BJ (cell line): ENCODE results near the gene RBM24. TPM values are rescaled to one million over a fixed set of nuclear protein-coding genes. Genes with fewer than 3 reads are reported as not detected.
"Not testable (repeated sequence)": the region's sequence is repeated elsewhere in the genome, so short reads cannot be mapped to it uniquely, and the experiment has no call there.

Experiments
- CTCF ChIA-PET: fragments of 350-600 bp; formaldehyde crosslinking; extraction: SDS; loops from one replicate; lab custom pipeline; 2021; ENCODE audit warnings: antibody characterized with exemption, inconsistent platforms; lab: Yijun Ruan, JAX
- POLR2A ChIA-PET: fragments of 300-600 bp; sonication (Branson Sonifier 250); formaldehyde crosslinking; extraction: SDS; loops from one replicate; lab custom pipeline; 2021; ENCODE audit warnings: antibody characterized with exemption; lab: Charles Lee
- DNase-seq: peaks from one replicate; pipeline ENCODE4 v3.0.0-alpha.2; 2011; ENCODE audit warnings: low read depth
- H3K27me3 ChIP-seq: 2 replicates; pipeline ENCODE4 v1.6.0; 2011; ENCODE audit warnings: low read length; ENCODE audit not compliant: control insufficient read depth, insufficient read depth
- H3K36me3 ChIP-seq: 2 replicates; pipeline ENCODE4 v1.5.1; 2011; ENCODE audit warnings: low read length; ENCODE audit not compliant: control insufficient read depth, insufficient read depth
- H3K4me3 ChIP-seq: 2 replicates; pipeline ENCODE4 v1.5.1; 2011; ENCODE audit warnings: low read depth, mild to moderate bottlenecking, control low read depth, low read length
- CTCF ChIP-seq: IDR thresholded peaks from 2 replicates; pipeline ENCODE4 v1.5.1; 2011; ENCODE audit warnings: low read depth, mild to moderate bottlenecking, control low read depth, inconsistent platforms, low read length, moderate library complexity; ENCODE audit not compliant: insufficient read depth
- polyA plus RNA-seq: library from polyadenylated mRNA; depleted of rRNA; stranded (reverse); fragments of >200 nt; gene quantifications from 2 replicates; pipeline ENCODE4 v1.2.3, GENCODE V29; 2011

RBM24 gene
- polyA plus RNA-seq, 1 experiment: 19.9 TPM

- DNase-seq: no peak
- Histone ChIP-seq H3K36me3 (no peaks in the 10 kb centered on the region), H3K27me3 (no peaks in the 10 kb centered on the region), H3K4me3 (no peak overlapping the region)
- TF ChIP-seq CTCF: no peak
- CTCF ChIA-PET: no interaction called here
- POLR2A ChIA-PET: no interaction called here
Measured at GRCh38 chr6:17313971-17314370, 32.8 kb downstream of the RBM24 start.

GRCh38 chr6:17315262-17315661 is 34.1 kb downstream of the RBM24 start:
- CTCF ChIA-PET: no interaction called here

GRCh38 chr6:17318435-17319165 is 37.4 kb downstream of the RBM24 start:
- Histone ChIP-seq H3K27me3 (no peaks in the 10 kb centered on the region; the same call in 1 of the 2 replicates), H3K4me3 (no peak overlapping the region), H3K36me3 (no peaks in the 10 kb centered on the region)
- CTCF ChIA-PET: interaction anchor here (0.8 kb wide), 1 partner anchor 672 kb away, joined by 3 read pairs; no protein-coding TSS in a partner anchor
- POLR2A ChIA-PET: no interaction called here
- no peak for TF ChIP-seq CTCF
- DNase-seq: no peak

More at GRCh38 chr6:17315262-17315661, 34.1 kb downstream of the RBM24 start:
- TF ChIP-seq CTCF: no peak
- Histone ChIP-seq H3K27me3 (no peaks in the 10 kb centered on the region), H3K4me3 (no peak overlapping the region), H3K36me3 (no peaks in the 10 kb centered on the region)
- POLR2A ChIA-PET: no interaction called here
- no peak for DNase-seq

- CTCF ChIA-PET, DNase-seq, H3K36me3 ChIP-seq, H3K4me3 ChIP-seq, POLR2A ChIA-PET, H3K27me3 ChIP-seq: not testable (repeated sequence)
Measured at GRCh38 chr6:17320266-17320665, 39.1 kb downstream of the RBM24 start.

GRCh38 chr6:17331238-17331637 is 50.1 kb downstream of the RBM24 start:
- no peak overlapping the region for H3K4me3 ChIP-seq
- no peak for DNase-seq
- ChIA-PET CTCF (no interaction called here), POLR2A (no interaction called here)
- TF ChIP-seq CTCF: no peak
- H3K36me3 ChIP-seq: no peaks in the 10 kb centered on the region
- no peaks in the 10 kb centered on the region for H3K27me3 ChIP-seq

GRCh38 chr6:17334265-17334664 is 53.1 kb downstream of the RBM24 start:
- POLR2A ChIA-PET: no interaction called here
- DNase-seq: no peak
- H3K36me3 ChIP-seq: no peaks in the 10 kb centered on the region
- H3K27me3 ChIP-seq: no peaks in the 10 kb centered on the region
- no peak for TF ChIP-seq CTCF
- no peak overlapping the region for H3K4me3 ChIP-seq
- CTCF ChIA-PET: interaction anchor here (1.4 kb wide), 1 partner anchor 8 kb away, joined by 3 read pairs; no protein-coding TSS in a partner anchor
